ENCODE data around the gene SH2D1B.

SH2D1B gene

DNA sequence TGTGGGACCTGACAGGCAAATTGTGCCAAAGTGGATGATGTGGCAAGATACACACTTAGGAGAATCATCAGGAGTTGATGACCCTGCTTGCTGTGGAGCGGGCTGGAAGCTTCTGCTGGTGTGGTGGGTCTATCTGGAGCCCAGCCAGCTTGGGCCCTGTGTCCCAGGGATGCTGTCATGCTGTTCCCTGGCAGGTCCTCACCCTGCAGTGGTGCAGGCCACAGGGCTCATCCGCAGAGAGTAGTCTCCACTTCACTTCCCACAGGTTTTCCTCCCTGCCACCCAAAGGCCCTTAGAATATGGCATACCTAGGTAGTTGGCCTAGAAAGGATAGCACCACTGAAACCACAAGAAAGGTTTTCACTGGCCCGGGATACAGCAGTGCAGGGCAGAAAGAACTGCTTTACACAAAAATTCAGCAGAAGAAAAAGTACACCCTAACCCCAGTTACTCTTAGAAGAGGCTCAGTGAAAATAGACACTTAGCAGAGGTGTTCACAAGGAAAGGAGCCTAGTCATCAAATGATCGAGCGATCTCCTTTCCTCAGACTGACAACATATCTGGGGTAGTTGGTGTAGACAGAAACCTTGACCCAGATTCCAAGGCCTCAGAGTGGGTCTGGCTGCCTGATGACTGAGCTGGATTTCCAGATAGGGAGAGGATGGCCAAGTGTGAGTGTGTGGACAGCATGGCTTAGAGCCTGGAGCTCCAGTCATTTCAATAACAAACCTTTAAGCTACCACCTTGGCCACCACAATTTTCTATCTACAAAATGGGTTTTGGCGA, 31.7 kb downstream of the SH2D1B start:
- no peak for DNase-seq

DNA sequence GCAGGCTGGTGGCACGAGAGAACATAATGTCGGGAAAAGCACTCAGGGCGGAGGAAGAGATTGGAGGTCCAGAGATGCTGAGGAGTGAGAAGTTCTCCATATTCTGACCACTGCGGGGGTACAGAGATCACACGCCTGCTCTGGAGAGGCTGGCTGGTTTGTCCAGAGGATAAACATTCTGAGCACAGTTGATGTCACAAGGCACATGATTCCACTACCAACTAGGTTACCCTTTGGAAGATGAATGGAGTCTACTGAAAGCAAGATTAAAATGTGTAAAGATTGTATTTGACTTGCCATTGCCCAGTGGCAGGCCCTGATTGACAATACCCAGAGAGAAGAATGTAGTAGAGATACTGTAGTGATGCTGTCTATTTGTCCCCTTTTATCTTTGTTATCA, 35.2 kb downstream of the SH2D1B start, which contains the start of gene SPATA46:
Gene SPATA46 (minus strand): TSS at position 164 of the 400 bp plus-strand sequence. CDS start 64 bp downstream, at position 100.
- no peak for DNase-seq

DNA sequence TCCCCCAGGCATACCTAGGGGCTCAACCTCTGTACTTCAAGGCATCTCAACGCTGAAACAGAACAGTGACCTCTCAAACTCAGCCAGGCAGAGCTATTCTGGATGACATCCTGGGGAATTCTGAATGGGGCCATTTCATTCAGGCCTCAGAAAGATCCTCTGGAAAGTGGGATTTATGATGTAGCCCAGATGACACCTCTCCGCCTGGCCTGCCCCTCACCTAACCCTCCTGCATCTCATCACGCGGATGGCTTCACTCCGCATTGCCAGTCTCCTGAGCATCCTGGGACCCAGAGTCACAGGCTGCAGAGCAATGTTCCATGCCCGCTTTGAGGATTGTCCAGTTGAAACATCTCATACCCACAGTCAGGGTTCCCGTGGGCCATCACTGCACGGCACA, 36.5 kb downstream of the SH2D1B start:
- no peak for DNase-seq

DNA sequence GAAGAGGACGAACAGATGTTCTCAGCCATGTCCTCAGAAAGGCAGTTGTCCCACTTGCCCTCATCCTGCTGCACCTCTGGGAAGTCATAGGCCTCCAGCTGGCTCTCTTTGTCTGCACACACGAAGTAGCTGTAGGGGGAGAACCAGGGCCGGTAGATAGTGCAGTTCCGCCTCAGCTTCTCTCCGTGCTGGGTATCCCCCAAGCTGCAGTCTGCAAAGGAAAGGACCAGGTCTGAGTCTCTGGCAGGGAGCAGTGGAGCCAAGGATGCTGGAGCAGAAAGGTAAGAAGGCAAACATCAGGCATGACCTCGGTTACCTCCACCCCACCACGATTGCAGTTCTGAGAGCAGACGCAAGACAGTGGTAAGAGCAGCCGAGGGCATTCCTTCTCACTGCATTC, 37.5 kb downstream of the SH2D1B start:
- DNase-seq = no peak

DNA sequence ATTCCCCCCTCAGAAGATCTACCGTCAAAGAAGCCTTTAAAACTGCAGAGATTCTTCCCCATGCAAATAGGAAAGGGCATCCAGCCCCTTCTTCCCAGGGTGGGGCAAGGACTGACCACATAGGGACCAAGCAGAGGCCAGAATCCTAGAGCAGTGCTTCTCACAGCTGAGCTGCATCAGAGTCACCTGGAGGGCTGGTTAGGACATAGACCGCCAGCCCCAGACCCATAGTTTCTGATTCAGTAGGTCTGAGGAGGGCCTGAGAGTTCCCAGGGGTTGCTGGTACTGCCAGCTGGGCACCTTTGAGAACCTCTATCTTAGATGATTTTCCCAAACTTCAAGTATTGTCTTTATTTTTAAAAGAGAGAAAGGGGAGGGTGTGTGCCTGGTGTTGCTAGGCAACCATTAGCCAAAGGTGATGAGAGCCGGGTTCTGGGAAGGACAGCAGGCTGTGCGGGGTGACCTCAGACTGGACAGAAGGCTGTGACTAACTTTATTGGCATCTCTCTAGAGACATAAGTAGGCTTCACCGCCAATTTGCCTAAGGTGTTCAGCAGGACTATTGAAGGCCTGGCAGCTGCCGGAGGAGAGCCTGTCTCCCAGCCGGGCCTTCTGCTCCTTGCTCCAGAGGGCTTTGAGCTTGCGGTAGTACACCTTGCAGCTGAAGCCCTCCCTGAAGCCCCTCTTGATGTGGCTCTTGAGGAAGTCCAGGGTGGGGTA, 38.2 kb downstream of the SH2D1B start:
- no peak for DNase-seq

DNA sequence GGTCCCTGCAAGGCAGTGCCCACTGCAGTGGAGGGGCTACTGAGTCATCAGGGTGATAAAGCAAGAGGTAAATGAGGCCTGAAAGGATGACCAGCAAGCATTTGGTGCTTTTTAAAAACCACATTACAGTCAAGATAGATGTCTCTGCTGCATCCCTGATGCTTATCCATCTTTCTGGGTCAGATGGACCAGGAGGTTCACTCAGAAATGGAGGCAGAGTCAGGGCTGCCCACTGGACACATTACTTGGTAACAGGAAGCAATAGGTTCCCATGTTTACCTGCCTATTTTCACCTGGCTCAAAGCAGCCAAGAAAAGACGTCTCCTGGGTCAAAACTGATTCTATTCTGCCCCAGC, 38.9 kb downstream of the SH2D1B start:
- no peak for DNase-seq

DNA sequence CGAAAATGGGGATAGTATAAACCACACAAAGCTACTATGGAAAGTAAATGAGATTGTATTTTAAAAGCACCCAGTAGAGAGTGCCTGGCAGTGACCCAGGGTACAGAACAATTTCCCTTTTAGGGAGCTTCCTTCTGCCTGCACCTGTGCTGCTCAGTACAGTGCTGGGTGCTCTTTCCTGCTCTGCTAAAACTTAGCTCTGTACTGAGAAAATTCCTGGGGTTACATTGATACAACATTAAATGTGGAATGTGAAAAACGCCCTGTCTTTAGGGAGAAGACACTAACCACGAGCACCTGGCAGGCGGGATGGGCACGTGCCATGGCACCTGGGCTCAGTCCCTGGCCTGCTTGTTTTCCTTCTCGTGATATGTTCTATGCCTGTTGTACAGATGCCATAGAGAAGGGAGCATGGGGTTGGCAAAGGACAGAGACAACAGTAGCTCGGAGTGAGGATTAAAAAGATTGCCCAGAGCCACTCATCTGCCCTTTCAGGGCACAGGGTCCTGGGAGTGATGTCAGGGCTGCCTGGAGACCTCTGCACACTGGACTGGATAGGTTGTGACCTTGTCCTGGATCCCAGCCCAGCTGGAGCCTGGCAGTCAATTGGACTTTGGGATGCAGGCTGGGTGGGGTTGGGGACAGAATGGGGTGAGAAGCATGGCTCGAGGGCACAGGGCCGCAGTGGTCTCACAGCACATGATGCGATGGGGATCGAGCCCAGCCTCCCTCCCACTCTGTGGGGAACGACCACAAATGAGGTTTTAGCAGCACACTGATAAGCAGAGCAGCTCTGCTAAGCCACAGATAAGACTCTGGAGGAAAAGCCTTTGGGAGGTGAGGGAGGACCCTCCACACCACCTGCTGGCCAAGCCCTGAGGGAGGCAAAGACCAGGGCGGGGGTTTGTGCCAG, 39.5 kb downstream of the SH2D1B start:
- no peak for DNase-seq

DNA sequence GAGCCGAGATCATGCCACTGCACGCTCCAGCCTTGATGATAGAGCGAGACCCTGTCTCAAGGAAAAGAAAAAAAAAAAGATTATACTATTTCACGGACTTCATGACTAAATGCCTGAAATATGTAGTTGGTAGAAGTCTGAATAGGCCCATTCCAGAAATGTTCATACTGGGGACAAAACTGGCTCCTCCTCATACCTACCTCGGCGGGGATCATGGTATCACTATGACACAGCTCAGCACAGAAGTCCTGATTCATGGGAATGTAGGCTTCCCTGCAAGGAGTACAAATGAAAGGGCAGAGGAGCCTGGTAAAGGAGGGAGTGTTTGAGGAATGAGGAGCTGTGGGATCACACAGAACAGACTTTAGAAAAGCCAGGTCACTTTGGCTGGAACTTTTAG, 40.3 kb downstream of the SH2D1B start:
- DNase-seq = no peak

DNA sequence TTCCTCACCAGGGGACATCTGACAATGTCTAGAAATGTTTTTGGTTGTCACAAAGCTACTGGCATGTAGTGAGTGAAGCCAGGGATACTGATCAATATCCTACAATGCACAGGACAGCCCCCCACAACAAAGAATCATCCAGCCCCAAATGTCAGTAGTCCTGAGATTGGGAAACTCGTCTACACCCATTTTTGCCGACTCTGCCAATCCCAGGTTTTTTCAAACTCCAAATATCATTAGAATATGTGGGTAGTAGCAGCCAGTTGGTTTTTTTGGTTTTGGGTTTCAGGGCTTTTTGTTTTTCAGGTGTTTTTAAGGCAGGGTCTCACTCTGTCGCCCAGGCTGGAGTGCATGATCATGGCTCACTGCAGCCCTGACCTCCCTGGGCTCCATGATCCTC, 41.2 kb downstream of the SH2D1B start:
- DNase-seq = no peak

DNA sequence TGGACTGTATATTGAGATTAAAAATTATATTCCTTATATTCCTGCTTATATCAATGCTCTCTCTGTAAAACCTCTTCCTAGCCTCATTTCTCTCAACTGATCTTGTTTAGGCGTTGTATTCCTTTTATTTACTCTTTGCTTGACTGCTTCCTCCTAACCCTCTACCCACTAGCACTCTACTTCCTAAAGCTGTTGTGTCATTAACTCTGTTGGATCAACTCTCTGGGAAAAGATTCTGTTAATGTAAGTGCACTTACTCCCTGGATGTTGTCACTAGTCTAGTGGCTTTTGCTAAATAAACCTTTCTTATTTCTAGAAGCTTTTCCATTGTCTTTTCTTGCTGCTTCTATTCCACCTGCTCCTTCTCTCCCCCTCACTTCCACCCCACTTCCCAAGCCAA, 41.8 kb downstream of the SH2D1B start:
- DNase-seq = no peak

DNA sequence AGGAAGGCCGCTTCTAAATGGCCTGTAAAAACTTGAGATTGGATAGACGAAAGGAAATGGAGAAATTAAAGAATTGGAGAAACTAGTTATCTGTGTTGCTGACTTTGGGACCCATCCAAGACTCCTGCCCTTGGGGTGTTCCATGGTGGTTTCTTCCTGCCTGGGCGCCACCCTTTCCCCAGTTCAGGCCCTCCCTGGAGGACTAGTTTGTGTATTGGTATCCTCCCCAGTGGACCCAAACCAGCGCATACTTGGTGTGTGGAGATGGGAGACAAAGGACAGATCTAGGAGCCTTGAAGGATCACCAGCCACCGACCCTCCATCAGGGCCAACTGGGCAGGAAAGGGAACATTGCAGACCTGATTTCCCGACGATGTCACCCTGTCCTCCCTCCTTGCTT, 42.4 kb downstream of the SH2D1B start:
- no peak for DNase-seq

DNA sequence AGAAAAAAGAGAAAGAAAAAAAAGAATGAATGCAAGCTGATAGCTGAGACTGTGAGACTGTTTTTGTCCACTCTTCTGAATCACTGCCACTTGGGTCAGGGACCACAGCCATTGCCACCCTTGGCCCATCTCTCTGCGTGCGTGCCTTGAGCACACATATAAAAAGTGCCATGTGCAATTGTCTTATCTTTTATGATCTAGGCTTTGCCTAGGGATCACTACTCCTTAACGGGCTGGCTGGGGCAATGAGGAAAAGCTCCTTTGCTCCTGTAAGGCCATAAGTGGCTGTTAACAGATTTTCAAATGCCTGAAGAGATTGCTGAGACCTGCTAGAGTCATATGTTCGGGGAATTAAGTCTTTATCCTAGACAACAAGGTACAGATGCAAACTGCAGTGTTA, 43.5 kb downstream of the SH2D1B start:
- no peak for DNase-seq

DNA sequence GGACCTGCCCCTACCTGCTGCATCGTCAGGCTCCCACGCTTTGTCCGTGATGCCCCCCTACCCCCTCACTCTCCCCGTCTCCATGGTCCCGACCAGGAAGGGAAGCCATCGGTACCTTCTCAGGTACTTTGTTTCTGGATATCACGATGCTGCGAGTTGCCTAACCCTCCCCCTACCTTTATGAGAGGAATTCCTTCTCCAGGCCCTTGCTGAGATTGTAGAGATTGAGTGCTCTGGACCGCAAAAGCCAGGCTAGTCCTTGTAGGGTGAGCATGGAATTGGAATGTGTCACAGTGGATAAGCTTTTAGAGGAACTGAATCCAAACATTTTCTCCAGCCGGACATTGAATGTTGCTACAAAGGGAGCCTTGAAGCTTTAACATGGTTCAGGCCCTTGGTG, 44.2 kb downstream of the SH2D1B start:
- no peak for DNase-seq

DNA sequence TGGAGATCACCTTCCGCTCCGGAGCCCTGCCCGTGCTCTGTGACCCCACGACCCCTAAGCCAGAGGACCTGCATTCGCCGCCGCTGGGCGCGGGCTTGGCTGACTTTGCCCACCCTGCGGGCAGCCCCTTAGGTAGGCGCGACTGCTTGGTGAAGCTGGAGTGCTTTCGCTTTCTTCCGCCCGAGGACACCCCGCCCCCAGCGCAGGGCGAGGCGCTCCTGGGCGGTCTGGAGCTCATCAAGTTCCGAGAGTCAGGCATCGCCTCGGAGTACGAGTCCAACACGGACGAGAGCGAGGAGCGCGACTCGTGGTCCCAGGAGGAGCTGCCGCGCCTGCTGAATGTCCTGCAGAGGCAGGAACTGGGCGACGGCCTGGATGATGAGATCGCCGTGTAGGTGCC, 44.9 kb downstream of the SH2D1B start:
- DNase-seq = no peak

DNA sequence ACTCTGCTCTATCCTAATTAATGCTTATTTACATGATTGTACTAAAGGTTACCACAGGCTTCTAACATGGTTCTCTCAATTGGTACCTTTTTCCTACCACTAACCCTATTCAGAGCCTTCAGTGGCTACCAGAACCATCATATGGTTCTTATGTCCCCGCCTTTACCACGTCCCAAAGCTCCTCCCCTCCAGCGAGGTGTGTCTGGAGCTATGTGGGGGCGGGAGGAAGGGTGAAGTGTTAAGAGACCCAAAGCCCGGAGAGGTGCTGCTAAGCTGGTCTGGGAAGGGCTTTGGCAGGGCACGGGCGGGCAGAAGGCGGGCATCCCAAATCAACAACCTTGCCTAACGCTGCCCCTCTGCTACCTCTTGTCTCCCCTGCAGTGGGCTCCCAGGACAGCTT, 45.3 kb downstream of the SH2D1B start:
- DNase-seq = no peak

DNA sequence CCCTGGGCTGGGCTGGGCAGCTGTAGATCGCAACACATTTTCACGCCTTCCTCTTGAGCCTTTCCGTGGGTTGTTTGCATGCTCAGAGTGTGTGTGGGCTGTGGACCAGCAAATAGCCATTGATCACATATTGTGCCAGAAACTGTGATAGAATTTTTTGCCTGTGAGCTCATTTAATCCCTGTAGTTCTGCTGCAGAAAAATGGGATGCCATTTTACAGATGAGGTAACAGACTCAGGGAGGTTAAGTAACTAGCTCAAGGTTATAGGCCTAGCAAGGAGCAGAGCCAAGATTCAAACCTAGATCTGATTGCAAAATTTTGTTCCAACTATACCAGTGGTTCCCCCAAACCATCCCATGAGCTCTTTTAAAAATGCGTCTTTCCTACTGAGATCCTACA, 45.8 kb downstream of the SH2D1B start:
- DNase-seq = no peak

DNA sequence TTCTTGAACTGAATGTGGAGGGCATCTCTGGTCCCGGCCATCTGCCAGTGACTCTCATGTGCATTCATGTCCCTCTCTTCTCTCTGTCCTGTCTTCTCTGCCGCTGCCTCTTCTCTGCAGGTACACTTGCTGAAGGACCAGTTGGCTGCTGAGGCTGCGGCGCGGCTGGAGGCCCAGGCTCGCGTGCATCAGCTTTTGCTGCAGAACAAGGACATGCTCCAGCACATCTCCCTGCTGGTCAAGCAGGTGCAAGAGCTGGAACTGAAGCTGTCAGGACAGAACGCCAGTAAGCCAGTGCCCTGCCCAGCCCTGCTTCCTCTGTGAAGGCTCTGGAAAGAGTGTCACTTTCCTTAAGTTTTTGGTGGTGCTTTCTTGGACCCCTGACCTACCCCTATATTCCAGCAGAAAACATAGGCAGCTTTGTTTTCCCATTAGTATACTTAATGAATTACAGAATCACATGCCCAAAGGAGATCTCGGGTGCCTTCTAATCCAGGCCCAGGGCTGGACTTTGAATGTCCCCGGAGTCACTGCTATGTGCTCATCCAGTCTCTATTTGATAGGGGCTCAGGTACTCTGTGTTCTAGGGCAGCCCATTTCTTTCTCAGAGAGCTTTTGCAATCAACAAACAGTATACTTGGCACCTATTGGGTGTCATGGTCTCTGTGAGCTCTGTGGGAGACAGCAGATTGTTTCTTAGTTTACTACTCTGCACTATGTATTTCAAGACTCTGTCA, 46.5 kb downstream of the SH2D1B start:
- DNase-seq = no peak

DNA sequence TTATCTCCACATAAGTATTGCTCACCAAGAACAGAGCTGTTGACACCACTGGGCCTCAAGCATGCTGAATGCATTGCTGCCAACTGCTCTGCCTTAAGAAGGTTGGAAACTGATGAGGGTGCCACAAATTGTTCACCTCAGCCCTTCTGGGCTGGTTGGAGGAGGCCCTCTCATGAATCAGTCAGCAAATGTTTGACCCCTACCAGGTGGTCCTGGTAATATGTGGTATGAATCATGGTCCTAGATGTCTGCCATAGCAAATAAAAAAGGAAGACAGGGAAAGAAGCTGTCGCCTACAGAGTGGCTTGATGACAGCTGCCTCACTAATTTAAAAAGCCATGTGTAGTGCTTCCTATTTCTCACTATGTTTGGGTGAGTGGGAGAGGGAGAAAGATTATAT, 47.4 kb downstream of the SH2D1B start:
- DNase-seq = no peak

DNA sequence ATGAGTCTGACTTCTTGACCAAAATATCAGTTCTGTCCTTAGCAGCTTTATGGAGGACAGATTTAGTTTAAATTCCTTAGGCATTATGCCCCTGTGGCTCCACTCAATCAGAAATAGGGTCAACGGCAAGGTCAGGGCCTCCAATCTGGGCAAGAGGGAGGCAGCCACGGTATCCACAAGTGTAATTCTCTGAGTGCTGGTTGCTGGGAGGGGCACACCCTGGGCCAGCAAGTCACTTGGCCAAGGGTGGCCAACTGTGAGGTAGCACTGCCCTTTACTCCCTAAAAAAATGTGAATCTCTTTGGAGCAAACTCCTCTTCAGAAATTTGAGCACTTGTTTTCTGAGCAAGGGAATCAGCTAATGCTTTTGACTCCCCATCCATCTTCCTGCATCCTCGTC, 48.1 kb downstream of the SH2D1B start:
- no peak for DNase-seq

DNA sequence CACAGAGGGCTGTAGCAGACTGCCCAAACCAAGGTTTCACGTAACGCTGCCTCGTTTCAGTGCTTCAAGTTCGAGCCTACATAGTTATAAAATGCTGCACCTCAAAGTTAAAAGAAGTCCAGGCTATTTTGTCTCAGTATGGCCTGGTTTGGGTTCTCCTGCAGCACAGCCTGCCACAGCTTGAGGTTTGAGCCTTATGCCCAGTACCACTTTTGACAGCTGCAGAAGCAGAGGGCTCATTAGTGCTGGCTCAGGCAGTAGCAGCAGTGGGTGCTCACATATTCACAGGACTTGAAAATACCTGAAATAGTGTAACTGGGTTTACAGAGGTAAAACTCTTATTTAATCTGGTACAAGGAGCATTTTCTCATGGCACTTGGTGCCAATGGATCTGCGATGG, 50.6 kb downstream of the SH2D1B start:
- no peak for DNase-seq

DNA sequence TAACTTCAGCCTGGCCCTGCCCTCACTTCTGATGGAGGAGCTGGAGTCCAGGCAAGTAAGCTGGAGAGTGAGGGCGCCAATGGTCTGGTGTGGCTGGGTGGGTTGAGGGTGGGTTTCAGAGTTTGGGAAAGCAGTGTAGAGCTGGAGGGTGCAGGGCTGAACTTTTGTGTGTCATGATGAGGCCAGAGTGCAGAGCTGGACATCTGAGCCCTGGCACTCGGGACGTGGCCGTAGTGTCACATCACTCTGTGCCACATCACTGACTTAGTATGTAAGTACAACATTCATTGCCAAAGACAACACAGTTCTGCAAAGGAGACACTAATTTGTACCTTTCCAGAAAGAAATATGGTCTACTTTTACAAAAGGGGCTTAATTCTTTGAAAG, 51.1 kb downstream of the SH2D1B start:
- no peak for DNase-seq

DNA sequence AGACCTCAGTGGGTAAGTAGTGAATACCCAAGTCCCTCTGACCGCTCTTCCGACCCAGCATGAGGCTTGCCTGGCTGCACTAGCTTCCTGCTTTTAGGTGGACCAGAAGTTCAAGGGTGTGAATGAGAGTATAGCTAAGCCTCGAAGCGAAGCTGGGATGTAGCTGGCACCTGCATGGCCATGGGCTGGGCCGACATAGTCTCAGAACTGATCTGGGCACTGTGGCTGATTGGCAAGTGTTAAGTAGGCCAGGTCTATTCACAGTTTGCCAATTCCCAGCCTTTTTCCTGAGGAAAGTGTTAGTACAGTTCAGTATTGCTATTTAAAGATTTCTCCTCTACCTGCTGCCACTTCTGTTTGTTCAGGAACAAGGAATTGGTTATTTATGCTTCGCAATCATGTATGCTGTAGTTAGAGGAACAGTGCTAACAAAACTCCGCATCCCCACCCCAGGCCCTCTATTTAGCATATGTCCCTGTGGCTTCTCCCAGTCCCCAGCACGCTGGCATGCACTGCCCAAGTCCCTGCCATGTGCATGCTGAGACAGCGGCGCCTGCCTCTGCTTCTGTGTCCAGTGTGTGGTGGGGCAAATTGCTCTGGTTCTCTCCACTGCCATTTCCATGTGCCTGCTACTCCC, 51.6 kb downstream of the SH2D1B start:
- DNase-seq = no peak
